Panc1 (cell line): ENCODE data around the gene SPOCK1.

Experiments
- CTCF ChIP-seq: fragments of 450-650 bp; IDR thresholded peaks from 2 replicates; pipeline ENCODE4 v1.5.1; 2017; ENCODE audit warnings: mild to moderate bottlenecking
- REST ChIP-seq, 2 experiments: IDR thresholded peaks; 2 replicates each; pipeline ENCODE4 v1.6.1; 2011 to 2012; ENCODE audit warnings: low read depth in 2 of 2, control low read depth in 1 of 2, low read length in 1 of 2, mild to moderate bottlenecking in 1 of 2, moderate library complexity in 1 of 2; ENCODE audit not compliant: insufficient read depth in 1 of 2

- TF ChIP-seq REST (IDR thresholded peaks at IDR 0.05; ENCODE audit: insufficient read depth in 1 of 2, low read depth in 2 of 2, low read length in 1 of 2) (no peak), CTCF (no peak)
Observed at GRCh38 chr5:137368651-137369050, 130.5 kb downstream of the SPOCK1 start.
